Neural progenitor cell (in vitro differentiated cells): Measurements from ENCODE around the gene AGBL4. TPM values are rescaled to one million over a fixed set of nuclear protein-coding genes. Genes with fewer than 3 reads are reported as not detected.

Source experiments
- DNase-seq: peaks from one replicate; pipeline ENCODE4 v3.0.0-alpha.2; 2016; ENCODE audit warnings: low spot score
- H2AFZ ChIP-seq: fragments of 200-600 bp; sonication (generic); replicated peaks from 2 replicates; pipeline ENCODE4 v1.6.1; 2016; ENCODE audit warnings: antibody characterized with exemption
- H3F3A ChIP-seq: fragments of 200-600 bp; sonication (generic); 2 replicates; pipeline ENCODE4 v1.6.1; 2016; ENCODE audit warnings: antibody characterized with exemption, low read depth
- H3K27ac ChIP-seq: fragments of 200-600 bp; sonication (generic); 2 replicates; pipeline ENCODE4 v1.5.1; 2016; ENCODE audit warnings: mild to moderate bottlenecking
- H3K27me3 ChIP-seq: fragments of 200-600 bp; sonication (generic); 2 replicates; pipeline ENCODE4 v1.6.1; 2016; ENCODE audit warnings: mild to moderate bottlenecking, moderate library complexity
- H3K36me3 ChIP-seq: fragments of 200-600 bp; sonication (generic); 2 replicates; pipeline ENCODE4 v1.5.1; 2016
- H3K4me1 ChIP-seq: fragments of 200-600 bp; sonication (generic); 2 replicates; pipeline ENCODE4 v1.6.1; 2016; ENCODE audit warnings: mixed run types
- H3K4me2 ChIP-seq: fragments of 200-600 bp; sonication (generic); 2 replicates; pipeline ENCODE4 v1.6.1; 2016
- H3K4me3 ChIP-seq: fragments of 200-600 bp; sonication (generic); 2 replicates; pipeline ENCODE4 v1.5.1; 2016
- H3K79me2 ChIP-seq: fragments of 200-600 bp; sonication (generic); 2 replicates; pipeline ENCODE4 v1.6.1; 2016; ENCODE audit warnings: low read depth
- H3K9ac ChIP-seq: fragments of 200-600 bp; sonication (generic); 2 replicates; pipeline ENCODE4 v1.6.1; 2016
- H3K9me3 ChIP-seq: fragments of 200-600 bp; sonication (generic); 2 replicates; pipeline ENCODE4 v1.5.1; 2016; ENCODE audit warnings: low read depth
- H4K20me1 ChIP-seq: fragments of 200-600 bp; sonication (generic); 2 replicates; pipeline ENCODE4 v1.6.1; 2016; ENCODE audit warnings: low read depth
- H3K27ac Mint-ChIP-seq: 3 replicates; pipeline ENCODE4 v1.8.0; 2021; ENCODE audit warnings: mixed read lengths
- H3K27me3 Mint-ChIP-seq: 2 replicates; pipeline ENCODE4 v1.8.0; 2022; ENCODE audit warnings: low read depth, mild to moderate bottlenecking, inconsistent platforms, moderate library complexity, mixed read lengths; ENCODE audit not compliant: insufficient read depth
- H3K36me3 Mint-ChIP-seq: 3 replicates; pipeline ENCODE4 v1.8.0; 2021; ENCODE audit warnings: mixed read lengths
- H3K4me1 Mint-ChIP-seq: 3 replicates; pipeline ENCODE4 v1.8.0; 2021; ENCODE audit warnings: mixed read lengths
- H3K4me3 Mint-ChIP-seq: 3 replicates; pipeline ENCODE4 v1.8.0; 2021; ENCODE audit warnings: mild to moderate bottlenecking, moderate library complexity, mixed read lengths
- H3K9me3 Mint-ChIP-seq: 3 replicates; pipeline ENCODE4 v1.8.0; 2020; ENCODE audit warnings: mixed read lengths
- EZH2 ChIP-seq: fragments of 200-600 bp; sonication (generic); IDR thresholded peaks from 2 replicates; pipeline ENCODE4 v1.6.1; 2017; ENCODE audit warnings: antibody characterized with exemption, mild to moderate bottlenecking, moderate library complexity
- EZH2phosphoT487 ChIP-seq: fragments of 200-600 bp; sonication (generic); IDR thresholded peaks from 2 replicates; pipeline ENCODE4 v1.6.1; 2017; ENCODE audit warnings: antibody characterized with exemption
- total RNA-seq: library from RNA; depleted of rRNA; stranded (reverse); fragments of >200 nt; gene quantifications from 2 replicates; pipeline ENCODE4 v1.2.3, GENCODE V29; 2015; ENCODE audit warnings: low replicate concordance
- TF ChIP-seq, protein P1 (sequence below): fragments of 200-600 bp; sonication (generic); IDR thresholded peaks from 2 replicates; pipeline ENCODE4 v1.5.1; 2017; ENCODE audit warnings: antibody characterized with exemption, mild to moderate bottlenecking

Gene AGBL4
- total RNA-seq, 1 donor from 2014 or later = 1.5 TPM

DNA sequence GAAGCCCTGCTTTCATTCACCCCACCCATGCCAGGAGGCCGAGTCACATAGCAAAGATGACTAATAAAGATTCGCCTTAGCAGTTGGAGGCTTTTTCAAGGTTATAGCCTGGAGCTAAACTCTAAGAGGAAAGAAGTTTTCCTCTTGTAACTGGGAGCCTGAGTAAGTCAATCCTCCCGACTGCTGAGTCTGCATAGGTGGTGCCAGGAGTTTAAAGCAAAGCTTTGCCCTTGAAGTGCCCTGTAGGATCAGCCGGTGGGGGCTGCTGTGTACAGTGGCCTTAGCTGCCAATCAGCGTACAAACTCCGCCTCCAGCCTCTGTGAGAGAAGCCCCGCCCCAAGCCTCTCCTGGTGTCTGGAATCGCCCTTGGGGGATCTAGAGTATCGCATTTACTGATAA, 1404.2 kb downstream of the AGBL4 start:
- Mint-ChIP-seq H3K27ac (no peak overlapping the region), H3K4me1 (peaks cover 14% of the 10 kb centered on the region), H3K4me3 (no peak overlapping the region), H3K9me3 (no peaks in the 10 kb centered on the region), H3K36me3 (no peaks in the 10 kb centered on the region), H3K27me3 (peaks cover 8% of the 10 kb centered on the region)
- H2AFZ ChIP-seq = peak overlapping the region; percentile 82
- no peaks in the 10 kb centered on the region for H3K27me3 ChIP-seq
- H3K27ac ChIP-seq = no peak overlapping the region
- no peaks in the 10 kb centered on the region for H4K20me1 ChIP-seq
- peak; percentile 76 for DNase-seq
- peaks cover 9% of the 10 kb centered on the region for H3K4me1 ChIP-seq
- H3F3A ChIP-seq = no peaks in the 10 kb centered on the region
- no peaks in the 10 kb centered on the region for H3K79me2 ChIP-seq
- no peak overlapping the region for H3K9ac ChIP-seq
- no peak overlapping the region for H3K4me3 ChIP-seq
- no peaks in the 10 kb centered on the region for H3K36me3 ChIP-seq
- H3K4me2 ChIP-seq = peak overlapping the region; percentile 27
- no peaks in the 10 kb centered on the region for H3K9me3 ChIP-seq
- TF ChIP-seq EZH2 (no peak), EZH2phosphoT487 (no peak)
- TF ChIP-seq, protein P1, sequence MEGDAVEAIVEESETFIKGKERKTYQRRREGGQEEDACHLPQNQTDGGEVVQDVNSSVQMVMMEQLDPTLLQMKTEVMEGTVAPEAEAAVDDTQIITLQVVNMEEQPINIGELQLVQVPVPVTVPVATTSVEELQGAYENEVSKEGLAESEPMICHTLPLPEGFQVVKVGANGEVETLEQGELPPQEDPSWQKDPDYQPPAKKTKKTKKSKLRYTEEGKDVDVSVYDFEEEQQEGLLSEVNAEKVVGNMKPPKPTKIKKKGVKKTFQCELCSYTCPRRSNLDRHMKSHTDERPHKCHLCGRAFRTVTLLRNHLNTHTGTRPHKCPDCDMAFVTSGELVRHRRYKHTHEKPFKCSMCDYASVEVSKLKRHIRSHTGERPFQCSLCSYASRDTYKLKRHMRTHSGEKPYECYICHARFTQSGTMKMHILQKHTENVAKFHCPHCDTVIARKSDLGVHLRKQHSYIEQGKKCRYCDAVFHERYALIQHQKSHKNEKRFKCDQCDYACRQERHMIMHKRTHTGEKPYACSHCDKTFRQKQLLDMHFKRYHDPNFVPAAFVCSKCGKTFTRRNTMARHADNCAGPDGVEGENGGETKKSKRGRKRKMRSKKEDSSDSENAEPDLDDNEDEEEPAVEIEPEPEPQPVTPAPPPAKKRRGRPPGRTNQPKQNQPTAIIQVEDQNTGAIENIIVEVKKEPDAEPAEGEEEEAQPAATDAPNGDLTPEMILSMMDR = no peak

DNA sequence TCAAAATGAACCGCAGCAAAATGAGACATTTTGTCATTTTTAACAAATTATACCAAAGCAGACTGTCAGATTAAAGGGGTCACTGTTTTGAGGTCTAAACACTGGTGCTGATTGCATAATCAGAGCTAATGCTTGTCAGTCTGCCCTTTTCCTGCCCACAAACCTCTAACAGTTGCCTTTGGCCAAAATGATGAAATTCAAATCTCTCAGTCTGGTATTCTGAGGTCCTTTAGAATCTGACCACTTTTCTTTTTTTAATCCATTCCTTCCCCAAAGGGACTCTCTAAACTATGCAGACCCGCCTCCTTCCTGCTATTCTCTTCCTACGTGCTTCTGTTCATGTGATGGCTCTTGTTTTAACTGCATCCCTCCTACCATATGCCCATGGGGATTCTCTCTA, 1406.5 kb downstream of the AGBL4 start:
- H3K27ac ChIP-seq = no peak overlapping the region
- Mint-ChIP-seq H3K27me3 (peaks cover 6% of the 10 kb centered on the region), H3K4me1 (peaks cover 14% of the 10 kb centered on the region), H3K9me3 (no peaks in the 10 kb centered on the region), H3K36me3 (no peaks in the 10 kb centered on the region), H3K4me3 (no peak overlapping the region), H3K27ac (no peak overlapping the region)
- TF ChIP-seq EZH2phosphoT487 = no peak
- TF ChIP-seq EZH2 = no peak
- TF ChIP-seq, protein P1 = no peak
- no peaks in the 10 kb centered on the region for H3K27me3 ChIP-seq
- no peak overlapping the region for H3K4me3 ChIP-seq
- H3K4me1 ChIP-seq = peaks cover 9% of the 10 kb centered on the region
- H3K79me2 ChIP-seq = no peaks in the 10 kb centered on the region
- no peaks in the 10 kb centered on the region for H4K20me1 ChIP-seq
- no peak overlapping the region for H3K9ac ChIP-seq
- no peaks in the 10 kb centered on the region for H3K9me3 ChIP-seq
- no peak for DNase-seq
- no peaks in the 10 kb centered on the region for H3K36me3 ChIP-seq
- H3F3A ChIP-seq = no peaks in the 10 kb centered on the region
- H2AFZ ChIP-seq = no peak overlapping the region
- H3K4me2 ChIP-seq = no peak overlapping the region

DNA sequence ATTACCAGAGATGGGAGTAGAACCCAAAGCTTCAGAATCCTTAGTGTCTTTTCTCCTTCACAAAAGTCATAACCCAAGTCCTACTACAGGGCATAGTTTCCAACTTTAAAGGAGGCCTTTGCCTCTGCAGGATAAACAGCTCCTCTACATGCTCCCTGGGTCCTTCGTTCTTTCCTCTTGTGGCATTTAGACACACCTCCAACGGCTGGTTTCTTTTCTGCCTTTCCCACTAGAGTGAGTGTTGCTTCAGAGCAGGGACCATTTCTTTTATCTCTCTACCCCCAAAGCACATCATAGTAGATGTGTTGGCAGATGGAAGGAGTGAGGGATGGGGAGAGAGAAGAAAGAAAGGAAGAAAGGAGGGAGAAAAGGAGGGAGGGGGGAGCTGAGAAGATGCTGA, 1407.0 kb downstream of the AGBL4 start:
- Mint-ChIP-seq H3K4me3 (no peak overlapping the region), H3K27me3 (peaks cover 6% of the 10 kb centered on the region), H3K27ac (no peak overlapping the region), H3K36me3 (no peaks in the 10 kb centered on the region), H3K4me1 (peaks cover 14% of the 10 kb centered on the region), H3K9me3 (no peaks in the 10 kb centered on the region)
- no peak for TF ChIP-seq EZH2phosphoT487
- no peak for TF ChIP-seq EZH2
- TF ChIP-seq, protein P1 = no peak
- Histone ChIP-seq H3K27me3 (no peaks in the 10 kb centered on the region), H3K36me3 (no peaks in the 10 kb centered on the region), H3K79me2 (no peaks in the 10 kb centered on the region), H3K9me3 (no peaks in the 10 kb centered on the region), H3K4me2 (no peak overlapping the region), H3K4me1 (peaks cover 9% of the 10 kb centered on the region), H2AFZ (peak overlapping the region; percentile 19), H3K27ac (no peak overlapping the region), H3K9ac (no peak overlapping the region), H4K20me1 (no peaks in the 10 kb centered on the region), H3F3A (no peaks in the 10 kb centered on the region), H3K4me3 (no peak overlapping the region)
- DNase-seq = no peak

DNA sequence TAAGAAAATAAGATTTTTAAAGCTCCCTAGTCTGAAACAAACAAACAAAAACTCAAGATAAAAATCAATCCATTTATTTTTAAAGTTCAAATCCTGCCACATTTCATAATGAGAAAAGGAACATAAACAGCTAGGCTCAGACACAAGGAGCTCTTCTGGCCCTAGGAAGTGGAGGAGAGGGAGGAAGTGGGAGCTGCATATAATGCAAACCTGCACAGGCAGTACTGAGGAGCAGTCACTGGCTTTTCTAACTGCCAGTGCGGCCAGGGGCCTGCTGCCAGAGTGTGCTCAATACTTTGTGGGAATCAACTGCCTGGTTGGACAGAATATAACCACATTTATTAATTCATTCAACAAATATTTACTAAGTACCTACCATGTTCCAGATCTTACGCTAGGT, 1411.9 kb downstream of the AGBL4 start:
- TF ChIP-seq EZH2 (no peak), EZH2phosphoT487 (no peak)
- TF ChIP-seq, protein P1 = no peak
- H3K36me3 ChIP-seq = no peaks in the 10 kb centered on the region
- H3K27ac ChIP-seq = no peak overlapping the region
- H3K4me1 Mint-ChIP-seq = peaks cover 15% of the 10 kb centered on the region
- H3K27me3 ChIP-seq = no peaks in the 10 kb centered on the region
- H3K4me1 ChIP-seq = peaks cover 10% of the 10 kb centered on the region
- H3K79me2 ChIP-seq = no peaks in the 10 kb centered on the region
- DNase-seq = no peak
- no peaks in the 10 kb centered on the region for H4K20me1 ChIP-seq
- H2AFZ ChIP-seq = no peak overlapping the region
- H3K9me3 Mint-ChIP-seq = no peaks in the 10 kb centered on the region
- H3K4me3 ChIP-seq = no peak overlapping the region
- H3K9me3 ChIP-seq = no peaks in the 10 kb centered on the region
- no peaks in the 10 kb centered on the region for H3F3A ChIP-seq
- H3K27me3 Mint-ChIP-seq = no peaks in the 10 kb centered on the region
- no peak overlapping the region for H3K27ac Mint-ChIP-seq
- no peak overlapping the region for H3K4me2 ChIP-seq
- H3K9ac ChIP-seq = no peak overlapping the region
- H3K36me3 Mint-ChIP-seq = no peaks in the 10 kb centered on the region
- H3K4me3 Mint-ChIP-seq = no peak overlapping the region
